ENCODE results near the gene ST6GALNAC2.

The ST6GALNAC2 gene

DNA sequence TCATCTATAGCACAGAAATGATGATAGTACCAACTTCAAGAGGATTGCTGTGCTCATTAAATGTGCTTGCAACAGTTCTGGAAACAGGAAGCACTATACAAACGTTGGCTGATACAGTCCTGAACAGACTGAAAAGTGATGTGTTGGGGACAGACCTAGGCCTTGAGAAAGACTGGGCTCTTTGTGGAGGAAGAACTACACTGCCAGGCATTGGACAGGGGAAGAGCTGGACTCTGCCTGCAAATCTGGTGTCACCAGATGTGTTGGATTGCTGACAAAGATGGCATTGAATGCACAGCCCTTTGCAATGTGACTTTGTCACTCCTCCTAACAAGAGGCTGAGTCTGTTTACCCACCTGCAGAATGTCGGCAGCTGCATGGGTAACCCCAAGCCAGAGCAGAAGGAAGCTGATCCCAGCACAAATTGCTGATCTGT lies 12.4 kb upstream of the ST6GALNAC2 start:
- peak; percentile 35 for DNase-seq

DNA sequence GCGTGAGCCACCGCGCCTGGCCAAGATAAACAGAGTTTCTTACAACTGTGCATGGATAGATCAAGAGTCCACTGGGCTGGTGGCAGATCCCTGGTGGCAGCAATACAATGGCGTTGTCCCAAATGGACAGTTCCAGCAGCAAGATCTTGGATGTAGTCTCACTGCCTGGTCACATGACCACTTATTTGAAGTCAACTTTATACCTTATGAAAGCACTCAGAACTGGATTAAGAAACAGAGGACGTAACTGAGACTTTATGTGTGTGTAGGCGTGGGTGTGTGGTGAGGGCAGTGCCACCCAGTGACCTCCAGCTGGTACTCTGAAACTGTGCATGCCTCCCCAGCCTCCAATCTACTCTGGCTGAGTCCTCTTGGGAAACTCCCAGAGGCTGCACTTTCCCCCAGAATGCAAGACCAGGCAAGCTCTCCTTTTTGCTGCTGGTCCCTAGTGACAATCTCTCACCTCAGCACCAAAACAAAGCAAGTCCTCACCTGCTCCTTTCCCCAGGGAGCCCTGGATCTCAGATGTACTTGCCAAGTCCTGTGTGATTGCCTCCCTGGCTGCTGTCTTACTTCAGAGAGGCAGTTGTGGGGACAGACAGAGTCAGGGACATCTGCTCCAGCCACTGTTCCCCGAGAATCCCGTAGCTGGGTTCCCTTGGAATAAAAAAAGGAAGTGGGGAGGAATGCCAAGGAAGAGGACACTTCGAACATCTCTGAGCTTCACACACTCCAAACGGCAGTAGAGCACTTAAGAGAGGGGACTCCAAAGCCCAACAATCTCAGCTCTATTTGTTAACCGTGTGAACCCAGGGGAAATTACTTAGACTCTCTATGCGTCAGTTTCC lies 11.7 kb upstream of the ST6GALNAC2 start:
- peak; percentile 35 for DNase-seq

DNA sequence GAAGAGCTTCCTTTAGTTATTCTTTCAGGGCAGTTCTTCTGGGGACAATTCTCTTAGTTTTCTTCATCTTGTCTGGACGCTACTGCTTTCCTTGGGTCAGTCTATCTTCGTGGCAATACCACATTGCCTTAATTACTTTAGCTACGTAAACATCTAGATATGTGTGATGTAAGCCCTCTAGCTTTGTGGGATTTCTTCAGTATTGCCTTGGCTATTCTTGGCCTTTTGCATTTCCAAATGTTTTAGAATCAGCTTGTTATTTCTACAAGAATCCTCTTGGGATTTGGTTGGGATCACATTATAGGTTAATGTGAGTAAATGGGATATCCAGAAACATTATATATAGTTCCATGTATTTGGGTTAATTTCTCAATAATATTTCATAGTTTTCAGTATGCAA lies 9.0 kb upstream of the ST6GALNAC2 start:
- no peak for DNase-seq

DNA sequence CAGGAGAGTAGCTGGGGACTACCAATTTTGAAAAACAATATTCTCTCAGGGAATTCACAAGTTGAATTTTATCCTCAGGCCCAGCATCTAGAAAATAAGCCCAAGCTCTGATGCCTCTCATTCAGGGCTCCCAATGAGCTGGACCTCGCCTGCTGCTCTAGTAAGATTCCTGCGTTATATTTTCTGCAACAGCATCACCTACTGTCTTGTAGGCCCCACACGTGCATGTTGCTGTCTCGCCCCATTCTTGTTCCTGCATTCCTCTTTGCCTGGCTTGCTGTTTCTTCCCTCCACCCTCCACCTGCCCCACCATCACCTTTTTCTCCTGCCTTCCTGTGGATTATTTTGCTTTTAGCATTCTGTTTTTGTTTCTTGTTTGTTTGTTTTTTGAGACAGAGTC lies 8.3 kb upstream of the ST6GALNAC2 start:
- no peak for DNase-seq

DNA sequence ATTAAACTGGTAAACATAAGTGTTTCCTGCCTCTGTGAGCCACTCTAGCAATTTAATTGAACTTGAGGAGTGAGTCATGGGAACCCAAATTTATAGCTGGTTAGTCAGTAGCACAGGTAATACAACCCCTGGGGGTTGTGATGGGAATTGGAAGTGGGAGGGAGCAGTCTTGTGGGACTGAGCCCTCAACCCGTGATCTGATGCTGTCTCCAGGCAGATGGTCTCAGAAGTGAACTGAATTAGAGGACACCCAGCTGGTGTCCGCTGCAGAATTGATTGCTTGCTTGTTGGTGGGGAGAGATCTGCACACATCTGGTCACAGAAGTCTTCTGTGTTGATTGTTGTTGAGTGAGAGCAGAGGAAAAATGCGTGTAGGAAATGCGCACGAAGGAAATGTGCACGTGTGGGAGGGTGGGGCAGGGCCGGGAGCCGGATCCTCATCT lies 7.7 kb upstream of the ST6GALNAC2 start:
- no peak for DNase-seq

DNA sequence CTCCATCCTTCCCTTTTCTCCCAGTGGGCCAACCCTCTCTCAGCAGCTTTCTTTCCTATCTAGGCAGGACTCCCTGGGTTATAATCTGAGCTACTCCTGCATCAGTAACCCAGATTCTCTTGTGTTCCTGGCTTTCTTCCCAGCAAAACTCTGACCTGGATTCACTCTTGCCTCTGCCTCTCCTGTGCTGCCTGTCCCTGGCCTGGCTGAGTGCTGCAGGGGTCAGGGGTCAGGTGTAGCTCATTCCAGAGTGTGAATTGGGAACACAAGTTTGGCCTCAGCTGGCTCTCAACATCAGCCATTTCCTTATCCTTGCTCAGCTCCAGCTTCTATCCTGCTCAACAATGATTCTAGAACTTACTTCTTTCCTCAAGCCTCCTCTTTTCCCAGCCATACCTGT lies 2.5 kb upstream of the ST6GALNAC2 start:
- no peak for DNase-seq

DNA sequence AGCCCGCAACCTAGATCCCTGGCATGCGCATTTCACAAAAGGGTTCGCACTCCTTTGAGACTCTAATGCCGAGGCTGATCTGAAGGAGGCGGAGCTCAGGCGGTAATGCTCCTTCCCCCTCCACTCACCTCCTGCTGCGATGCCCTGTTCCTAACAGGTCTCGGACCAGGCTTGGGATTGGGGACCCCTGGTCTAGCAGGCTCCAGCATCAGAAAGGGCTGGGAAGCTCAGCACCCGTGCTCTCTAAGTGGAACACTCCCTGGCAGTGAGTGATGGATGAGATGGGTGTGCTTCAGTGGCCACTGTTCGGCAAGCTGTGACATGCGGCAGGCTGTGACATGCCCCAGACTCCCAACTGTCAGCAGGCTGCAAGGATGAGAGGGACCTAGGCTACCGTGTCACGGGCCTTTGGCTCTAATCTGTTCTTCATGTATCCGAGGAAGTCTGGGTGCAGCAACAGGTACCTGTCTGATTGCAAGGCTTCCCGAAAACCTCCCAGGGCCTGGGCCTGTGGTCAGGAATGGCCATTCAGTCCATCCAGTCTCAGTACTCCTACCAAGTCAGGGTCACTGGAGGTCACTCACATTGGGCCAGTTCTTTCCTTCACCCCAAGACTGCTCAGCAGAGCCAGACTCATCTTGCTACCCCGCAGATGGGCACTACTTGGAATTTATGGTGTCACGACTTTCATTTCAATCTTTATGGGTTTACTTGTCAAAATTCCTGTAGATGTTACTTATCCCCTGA lies 1.3 kb upstream of the ST6GALNAC2 start:
- DNase-seq = no peak

DNA sequence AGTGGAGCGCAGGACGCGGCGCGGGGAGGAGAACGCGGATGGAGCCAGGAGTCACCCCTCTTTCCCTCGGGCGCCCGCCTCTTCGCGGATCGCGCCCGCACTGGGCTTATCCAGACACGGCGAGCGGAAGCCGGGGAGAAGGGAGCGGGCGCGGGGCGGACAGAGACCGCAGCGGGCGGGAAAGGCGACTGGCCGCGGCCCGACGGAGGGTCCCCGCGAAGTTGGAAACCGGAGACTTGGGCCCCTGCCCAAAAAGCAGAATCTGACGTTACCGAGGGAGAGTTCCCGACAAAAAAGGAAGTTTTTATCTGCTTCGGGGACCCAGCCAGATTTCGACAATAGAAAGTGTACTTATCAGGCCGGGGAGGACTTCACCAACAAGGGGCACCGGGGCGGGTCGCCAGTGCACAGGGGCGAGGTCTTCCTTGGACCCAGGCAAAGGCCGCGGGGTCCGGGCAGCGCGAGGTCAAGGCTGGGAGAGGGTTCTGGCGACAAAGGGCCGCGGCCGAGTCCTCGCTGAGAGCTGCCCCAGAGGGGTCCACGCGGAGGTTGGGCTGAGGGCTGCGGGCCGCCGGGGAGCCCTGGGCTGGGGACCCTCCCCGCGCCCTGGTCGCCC lies 519 bp downstream of the ST6GALNAC2 start:
- DNase-seq = no peak

DNA sequence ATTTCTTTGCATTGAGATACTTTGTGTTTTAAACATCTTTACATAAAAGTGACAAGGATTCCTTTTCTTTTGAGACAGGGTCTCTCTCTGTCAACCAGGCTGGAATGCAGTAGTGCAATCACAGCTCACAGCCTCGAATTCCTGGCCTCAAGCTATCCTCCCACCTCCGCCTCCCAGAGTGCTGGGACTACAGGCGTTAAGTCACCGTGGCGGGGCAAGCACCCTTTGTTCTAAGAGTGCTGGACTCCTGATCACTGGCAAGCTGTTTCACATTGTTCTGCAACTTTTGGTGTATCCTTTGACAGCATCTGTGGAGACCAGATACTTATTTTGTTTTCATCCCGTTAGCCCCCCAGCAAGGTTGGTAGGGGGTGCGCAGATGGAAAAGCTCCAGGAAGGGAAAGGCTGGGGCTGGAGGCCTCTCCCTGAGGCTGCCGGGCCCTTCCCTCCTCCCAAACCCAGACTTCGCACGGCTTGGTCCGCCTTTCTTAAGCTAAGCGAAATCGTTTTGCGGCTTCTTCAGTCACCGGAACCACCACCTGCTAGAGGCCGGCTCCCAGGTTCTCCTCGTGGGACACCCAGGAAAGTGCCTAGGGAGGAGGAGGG lies 1.1 kb downstream of the ST6GALNAC2 start:
- DNase-seq = no peak

DNA sequence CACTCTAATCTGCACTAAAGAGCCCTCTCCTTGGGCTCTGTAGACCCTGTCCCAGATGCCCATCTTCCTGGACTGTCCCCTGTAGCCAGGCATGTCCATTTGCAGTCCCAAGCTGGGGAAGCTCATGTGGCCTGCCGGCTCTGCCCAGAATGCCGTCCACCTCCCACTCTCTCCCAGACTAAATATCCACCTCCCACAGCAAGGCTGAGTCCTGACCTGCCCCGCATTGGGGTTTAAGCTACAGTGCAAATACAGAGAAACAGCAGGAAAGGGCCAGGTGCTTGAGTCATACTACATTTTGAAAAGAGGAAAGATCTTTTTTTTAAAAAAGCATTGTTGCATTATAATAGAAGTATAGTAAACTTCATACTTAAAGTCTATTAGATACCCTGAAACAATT lies 3.0 kb downstream of the ST6GALNAC2 start:
- no peak for DNase-seq

DNA sequence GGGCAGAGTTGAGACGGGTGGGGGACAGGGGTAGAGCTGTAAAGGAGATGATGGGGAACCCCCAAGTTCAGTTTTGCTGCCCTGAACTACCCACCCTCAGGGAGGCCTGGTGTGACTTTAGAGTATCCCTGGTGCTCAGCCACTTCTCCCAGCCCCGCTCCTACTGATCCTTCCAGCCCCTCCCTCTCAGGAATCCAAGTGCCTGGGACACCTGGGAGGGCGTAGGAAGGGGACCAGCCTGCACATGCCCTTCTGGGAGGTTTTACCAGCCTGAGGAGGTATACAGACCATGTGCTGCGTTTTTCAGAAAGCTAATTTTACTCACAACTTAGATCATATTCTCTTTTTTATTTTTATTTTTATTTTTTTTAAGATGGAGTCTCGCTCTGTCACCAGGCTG lies 4.1 kb downstream of the ST6GALNAC2 start:
- no peak for DNase-seq

DNA sequence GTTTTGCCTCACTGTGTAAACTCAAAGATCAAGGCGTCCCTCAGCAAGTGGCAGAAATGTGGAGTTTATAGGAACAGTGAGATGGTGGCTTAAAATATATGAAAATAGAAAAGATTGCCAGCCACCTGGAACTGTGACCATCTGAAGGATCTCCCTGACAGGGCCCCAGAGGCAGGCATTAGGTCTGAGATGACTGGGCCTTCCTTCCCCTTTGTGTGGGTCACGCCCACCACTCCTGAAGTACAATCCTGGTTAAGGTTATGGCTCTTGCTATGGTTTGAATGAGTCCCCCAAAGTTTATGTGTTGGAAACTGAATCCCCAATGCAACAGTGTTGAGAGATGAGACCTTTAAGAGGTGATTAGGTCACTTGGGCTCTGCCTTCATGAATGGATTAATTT lies 6.4 kb downstream of the ST6GALNAC2 start:
- no peak for DNase-seq

DNA sequence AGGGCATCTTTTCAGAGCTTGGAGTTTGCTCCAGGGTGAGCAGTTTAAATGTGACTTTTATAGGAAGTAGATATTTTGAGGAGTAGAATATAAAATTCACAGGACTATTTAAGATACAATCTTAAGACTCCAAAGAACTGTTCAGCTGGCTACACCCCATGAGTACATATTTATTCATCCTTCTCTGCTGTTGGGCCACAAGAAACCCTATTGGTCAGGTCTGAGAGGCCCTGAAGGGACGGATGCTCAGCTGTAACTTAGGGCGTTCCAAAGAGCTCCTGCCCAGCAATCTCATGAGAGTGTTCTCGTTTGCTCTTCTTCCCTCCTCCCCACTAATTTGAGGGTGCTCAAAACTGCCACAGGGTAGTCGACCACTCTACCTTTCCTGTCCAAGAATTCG lies 7.3 kb downstream of the ST6GALNAC2 start:
- DNase-seq = no peak

DNA sequence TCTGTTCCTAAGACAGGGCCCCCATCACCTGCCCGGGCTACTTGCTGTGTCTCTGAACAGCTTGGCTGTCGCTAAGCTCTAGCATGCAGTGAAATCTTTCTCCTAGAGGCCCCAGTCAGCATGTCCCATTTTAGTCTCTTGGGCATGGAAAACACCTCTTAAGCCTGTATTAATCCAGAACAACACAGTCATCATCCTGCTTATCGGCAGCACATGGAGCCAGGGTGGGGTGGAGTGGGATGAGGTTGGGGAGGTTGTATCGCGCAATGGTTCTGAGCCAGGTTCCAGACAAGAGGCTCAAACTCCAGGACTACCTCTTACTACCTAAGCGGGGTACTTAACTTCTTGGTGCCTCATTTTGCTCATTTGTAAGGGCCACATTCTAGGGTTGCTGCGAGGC lies 7.8 kb downstream of the ST6GALNAC2 start:
- no peak for DNase-seq

DNA sequence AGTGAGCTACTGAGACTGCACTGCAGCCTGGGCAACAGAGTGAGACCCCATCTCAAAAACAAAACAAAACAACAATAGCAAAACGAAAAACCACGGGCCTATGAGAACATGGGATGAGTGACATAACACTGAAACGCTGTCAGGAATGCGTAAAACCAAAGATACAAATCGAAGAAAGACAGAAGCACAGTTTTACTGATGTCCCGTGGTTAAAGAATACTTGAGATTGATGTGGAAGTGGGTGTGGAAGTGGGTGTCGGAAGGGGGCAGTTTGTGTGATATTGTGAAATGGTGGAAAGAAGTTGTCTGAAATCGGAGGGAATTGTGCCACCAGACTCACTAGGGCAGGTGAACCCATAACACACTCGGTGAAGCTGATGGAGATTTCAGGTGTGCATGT lies 9.5 kb downstream of the ST6GALNAC2 start:
- no peak for DNase-seq

DNA sequence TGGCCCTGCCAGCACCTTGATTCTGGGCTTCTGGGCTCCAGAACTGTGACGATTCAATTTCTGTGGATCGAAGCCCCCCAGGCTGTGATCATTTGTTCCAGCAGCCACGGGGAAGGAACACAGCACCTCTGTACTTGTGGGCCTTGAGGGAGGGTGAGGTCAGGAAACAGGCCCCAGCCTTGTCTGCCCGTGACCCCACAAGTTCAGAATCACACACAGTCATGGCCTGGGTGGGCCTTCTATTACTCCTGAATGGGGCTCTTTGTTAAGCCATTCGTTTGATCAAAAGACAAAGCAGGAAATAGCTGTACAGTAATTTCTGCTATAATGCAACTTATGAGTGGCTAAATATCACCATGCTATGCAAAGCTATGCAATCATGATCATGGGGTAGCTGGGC lies 10.1 kb downstream of the ST6GALNAC2 start:
- DNase-seq = no peak

DNA sequence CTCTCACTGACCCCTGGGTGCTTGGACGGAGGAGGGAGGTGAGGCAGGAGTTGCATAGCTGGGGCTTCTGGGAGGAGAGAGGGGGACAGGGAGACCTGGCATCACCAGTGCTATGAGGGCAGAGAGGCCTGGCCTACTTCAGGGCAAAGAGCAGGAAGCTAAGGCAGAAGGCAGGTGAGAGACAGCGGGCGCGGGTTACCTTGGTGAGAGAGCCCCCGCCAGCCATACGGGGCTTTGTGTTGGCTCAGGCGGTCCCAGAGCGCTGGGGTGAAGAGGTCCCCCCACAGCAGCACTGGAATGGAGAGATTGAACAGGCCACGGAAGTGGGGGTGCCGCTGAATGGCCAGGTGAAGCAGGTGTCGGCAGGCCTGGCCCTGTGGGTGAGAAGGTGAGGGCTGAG lies 11.5 kb downstream of the ST6GALNAC2 start:
- DNase-seq = no peak

DNA sequence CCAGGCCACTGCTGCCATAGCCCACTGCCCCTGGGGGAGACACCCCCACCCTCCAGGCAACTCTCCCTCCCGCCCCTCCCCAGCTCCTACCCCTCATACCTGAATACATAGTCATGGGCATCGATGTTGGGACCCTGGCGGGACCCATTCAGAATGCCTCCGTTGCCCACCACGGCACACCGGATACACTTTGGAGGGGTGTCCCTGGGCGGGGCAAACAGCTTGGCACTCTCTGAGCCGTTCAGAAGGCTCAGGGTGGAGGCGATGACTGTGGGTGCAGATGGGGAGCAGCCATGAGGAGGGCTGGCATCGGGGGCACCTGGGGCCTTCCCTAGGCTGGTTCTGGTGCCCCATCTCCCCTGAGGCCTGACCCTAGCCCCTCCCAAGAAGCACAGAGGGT lies 12.6 kb downstream of the ST6GALNAC2 start:
- no peak for DNase-seq

DNA sequence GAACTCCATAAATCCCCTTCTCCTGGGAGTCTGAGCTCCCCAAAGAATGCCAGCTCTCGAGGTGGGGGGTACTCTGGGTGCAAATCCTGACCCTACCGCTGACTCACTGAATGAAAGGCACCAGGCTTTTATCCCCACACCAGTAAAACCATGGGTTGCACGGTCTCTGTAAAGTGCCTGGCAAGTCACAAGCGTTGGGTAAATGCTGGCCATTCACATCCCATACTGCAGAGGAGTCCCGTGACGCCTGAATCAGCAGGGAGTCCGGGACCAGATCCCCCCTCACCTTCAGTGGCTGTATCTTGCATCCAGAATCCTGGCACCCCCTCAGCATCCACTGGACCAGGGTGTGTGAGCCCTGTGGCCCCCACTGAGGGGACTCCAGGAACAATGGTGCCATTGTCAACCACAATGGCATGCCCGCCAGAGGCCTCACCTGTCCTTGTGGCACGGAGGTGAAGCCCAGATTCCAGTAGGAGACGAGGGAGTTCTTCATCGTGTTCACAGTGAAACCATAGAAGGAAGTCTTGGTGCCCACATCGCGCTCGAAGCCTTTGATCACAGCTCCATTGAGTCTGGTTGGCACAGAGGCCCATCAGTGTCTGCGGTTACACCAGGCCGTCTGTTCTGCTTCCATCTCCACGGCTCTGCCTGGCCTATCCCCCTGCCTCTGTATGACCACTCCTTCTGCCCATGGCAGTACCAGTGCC lies 13.3 kb downstream of the ST6GALNAC2 start:
- no peak for DNase-seq

DNA sequence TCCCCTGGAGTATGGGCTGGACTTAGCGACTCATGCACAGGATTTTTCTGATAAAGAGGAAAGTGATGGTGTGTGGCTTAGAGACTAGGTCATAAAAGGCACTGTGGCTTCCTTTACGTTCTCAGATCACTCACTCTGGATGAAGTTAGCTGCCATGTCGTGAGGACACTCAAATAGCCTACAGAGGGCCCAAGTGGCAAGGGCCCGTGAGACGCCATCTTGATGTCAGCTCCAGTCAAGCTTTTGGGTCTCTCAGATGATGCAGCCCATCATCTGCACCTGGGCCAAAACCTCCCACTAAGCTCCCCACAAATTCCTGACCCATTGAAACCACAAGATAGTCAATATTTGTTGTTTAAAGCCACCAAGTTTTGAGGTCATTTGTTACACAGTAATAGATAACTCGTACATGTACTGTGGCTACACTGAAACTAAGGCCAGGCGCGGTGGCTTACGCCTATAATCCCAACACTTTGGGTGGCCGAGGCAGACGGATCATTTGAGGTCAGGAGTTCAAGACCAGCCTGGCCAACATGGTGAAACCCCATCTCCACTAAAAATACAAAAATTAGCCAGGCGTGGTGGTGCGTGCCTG lies 14.7 kb downstream of the ST6GALNAC2 start:
- no peak for DNase-seq

DNA sequence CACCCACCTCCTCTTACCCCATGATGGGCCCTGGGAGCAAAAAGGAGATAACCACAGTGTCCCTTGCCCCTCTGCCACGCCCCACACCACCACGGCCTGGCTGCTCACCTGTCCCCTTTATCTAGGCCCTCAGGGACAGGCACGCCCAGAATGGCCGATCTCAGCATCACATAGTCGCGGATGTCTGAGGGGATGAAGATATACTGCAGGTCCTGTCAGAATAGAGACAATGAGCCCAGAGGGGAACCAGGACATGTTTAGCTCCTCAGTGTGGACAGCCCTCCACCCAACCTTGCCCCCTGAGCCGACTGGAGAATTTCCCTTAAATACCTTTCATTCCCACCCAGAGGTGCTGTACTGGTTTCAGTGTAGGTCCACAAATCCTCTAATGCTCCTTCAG lies 15.2 kb downstream of the ST6GALNAC2 start:
- DNase-seq = no peak

DNA sequence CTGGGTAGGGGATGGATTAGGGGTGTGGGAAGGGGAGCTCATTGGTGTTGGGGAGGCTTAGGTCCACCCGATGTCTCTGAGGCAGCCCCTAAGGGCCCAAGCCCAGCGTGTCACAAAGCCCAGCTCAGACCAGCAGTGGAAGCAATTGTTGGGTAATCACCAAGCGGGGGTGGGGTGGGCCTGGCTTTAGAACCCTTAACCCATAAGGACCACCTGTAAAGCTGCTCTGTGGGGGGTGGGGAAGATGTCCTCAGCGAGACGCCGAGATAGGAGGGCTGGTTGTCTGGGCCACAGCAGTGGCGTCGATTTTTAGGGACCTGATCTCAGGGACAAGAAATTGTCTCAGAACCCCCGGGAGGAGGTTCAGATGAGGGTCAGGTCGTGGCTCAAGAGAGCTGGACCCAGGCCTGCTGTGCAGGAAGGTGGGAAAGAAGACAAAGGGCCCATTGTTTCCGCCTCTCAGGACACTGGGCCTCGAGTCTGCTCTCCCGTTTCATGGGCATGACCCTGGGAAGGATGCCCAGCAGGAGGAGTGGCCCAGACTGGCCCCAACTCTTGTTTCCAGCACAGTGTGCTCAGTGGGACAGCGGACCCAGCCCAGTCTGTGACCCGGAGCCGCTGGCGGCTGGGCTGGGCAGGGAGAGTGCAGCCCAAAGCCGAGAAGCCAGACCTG lies 15.9 kb downstream of the ST6GALNAC2 start:
- DNase-seq = no peak
